RPMI8226 (cell line): ENCODE data around the gene C15orf62.

ENCODE experiments used
- DNase-seq: peaks from one replicate; pipeline ENCODE4 v3.0.0-alpha.2; 2015

Gene C15orf62

GRCh38 chr15:40785164-40785563 is 15.4 kb downstream of the C15orf62 start:
- no peak for DNase-seq

DNA sequence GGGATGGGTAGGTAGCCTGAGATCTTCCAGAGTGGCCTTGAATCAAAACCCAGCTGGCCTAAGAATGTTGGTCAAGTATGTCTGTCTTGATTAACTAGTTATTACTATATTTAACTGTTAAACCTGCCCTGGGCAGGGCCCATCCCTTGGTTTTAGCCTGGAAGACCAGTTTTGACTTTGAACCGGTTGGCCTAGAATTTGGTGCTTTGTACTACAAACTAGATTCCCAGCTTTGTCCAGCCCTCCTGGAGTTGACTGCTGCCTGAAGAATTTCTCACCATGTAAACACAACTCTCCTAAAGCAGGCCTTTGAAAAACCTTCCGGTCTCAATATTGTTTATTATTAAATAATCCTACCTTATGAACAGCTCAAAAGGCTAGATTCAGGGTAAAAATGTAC is 16.0 kb downstream of the C15orf62 start:
- DNase-seq = no peak

GRCh38 chr15:40787344-40787841 is 17.6 kb downstream of the C15orf62 start:
- peak; percentile 41 for DNase-seq

DNA sequence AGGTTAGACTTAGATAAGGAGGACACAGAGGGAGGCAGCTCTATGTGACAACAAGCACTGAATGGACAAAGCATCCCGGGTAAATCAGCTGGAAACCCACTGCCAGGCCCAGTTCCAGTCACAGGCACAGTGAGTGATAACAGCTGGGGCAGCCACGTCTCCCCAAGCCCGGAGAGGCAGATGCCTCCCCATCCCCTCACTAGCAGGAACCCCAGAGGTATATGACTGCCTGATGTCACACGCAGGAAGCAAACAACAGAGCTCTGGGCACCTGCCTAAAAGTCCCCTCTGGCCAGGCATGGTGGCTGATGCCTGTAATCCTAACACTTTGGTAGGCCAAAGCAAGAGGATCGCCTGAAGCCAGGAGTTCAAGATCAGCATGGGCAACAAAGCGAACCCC is 18.2 kb downstream of the C15orf62 start:
- DNase-seq = no peak

GRCh38 chr15:40789119-40789518 is 19.3 kb downstream of the C15orf62 start:
- no peak for DNase-seq

DNA sequence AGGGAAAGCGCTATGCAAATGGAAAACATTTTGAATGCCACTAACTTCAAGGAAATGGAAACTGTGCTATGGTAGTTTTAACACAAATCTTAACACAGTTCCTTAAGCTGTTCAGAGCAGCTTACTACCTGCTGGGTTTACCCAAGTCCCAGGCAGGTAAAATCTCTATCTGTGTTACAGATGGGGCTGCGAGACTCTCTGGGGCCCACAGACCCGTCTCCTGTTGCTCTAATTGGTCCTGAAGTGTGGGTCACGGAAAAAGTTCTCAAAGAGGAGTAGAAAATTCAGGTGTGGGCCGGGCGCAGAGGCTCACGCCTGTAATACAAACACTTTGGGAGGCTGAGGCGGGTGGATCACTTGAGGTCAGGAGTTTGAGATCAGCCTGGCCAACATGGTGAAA is 20.2 kb downstream of the C15orf62 start:
- DNase-seq = no peak

DNA sequence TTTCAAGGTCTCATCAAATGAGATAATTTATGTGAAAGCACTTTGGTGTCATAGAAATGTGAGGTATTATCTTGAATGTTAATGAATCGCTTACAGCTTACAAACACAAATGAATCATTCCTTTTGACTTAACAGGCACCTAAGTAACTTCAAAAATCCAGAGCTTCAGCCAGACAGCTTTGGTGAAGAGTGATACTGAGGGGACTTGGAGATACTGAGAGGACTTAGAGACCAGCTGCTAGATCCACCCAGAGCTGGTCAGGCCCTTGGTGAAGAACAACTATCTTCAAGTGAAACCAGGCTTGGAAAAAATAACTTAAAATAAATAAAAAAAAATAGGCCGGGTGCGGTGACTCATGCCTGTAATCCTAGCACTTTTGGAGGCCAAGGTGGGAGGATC is 20.9 kb downstream of the C15orf62 start:
- no peak for DNase-seq

GRCh38 chr15:40792394-40792793 is 22.6 kb downstream of the C15orf62 start:
- no peak for DNase-seq

DNA sequence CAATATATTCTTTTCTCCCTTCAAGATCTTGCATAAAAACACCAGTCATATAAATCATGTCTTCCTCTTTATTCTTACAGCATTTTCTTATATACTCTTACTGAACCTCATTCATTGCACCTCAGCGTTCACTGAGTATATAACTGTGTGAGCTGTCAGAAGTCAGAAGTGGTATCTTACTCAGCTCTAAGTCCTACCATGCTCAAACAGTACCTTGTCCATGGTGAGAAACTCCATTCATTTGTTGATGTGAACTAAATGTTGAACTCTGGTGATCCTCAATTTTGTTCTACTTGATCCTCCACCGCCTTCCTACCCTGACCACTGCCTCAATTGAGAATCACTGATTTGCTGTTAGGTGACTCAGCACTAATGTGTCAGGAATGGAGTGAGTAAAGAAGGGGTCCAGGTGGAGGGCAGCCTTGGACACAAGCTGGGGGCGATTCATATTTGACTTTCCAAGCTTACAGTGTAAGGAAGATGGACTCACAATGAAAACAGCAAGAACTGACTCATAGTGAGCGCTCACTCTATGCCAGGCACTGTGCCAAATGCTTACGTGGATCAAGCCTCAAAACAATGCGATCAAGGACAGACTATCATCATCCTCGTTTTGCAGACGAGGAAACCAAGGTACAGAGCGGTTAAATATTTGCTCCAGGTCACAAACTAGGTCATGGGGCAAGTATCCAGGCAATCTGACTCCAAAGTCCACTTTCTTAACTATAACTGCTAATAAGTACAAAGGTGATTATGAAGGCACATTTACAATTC is 23.6 kb downstream of the C15orf62 start:
- no peak for DNase-seq

DNA sequence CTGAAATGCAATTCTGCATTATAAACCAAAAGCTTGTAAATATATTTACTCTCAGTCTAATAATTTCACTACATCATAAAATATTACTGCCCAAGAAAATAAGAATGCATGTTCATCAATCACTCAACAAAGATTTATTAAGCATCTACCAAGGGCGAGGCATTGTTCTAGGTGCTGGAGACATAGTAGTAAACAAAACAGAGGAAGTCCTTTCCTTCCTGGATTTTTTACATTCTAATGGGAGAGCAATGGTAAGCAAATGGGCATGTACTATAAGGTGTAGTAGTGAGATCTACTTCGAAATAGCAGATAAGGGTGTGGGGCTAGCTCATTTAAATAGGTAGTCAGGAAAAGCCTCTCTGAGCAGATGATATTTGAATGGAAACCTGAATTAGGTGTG is 26.3 kb downstream of the C15orf62 start:
- DNase-seq = no peak

DNA sequence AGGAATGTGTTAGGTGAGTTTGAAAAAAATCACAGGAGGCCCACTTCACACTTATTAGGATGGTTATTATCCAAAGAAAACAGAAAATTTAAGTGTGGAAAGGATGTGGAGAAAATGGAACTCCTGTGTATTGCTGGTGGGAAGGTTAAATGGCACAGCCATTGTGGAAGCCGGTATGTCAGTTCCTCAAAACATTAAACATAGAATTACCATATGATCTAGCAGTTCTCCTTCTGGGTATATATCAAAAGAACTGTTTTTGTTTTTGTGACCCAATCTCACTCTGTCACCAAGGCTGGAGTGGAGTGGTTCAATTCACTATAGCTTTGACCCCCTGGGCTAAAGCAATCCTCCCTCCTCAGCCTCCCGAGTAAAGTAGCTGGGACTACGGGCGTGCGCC is 26.7 kb downstream of the C15orf62 start:
- no peak for DNase-seq

- no peak for DNase-seq
Observed at GRCh38 chr15:40799523-40799922, 29.7 kb downstream of the C15orf62 start.

- DNase-seq = no peak
Observed at GRCh38 chr15:40803076-40803475, 33.3 kb downstream of the C15orf62 start.

GRCh38 chr15:40803688-40804087 is 33.9 kb downstream of the C15orf62 start:
- DNase-seq = no peak

GRCh38 chr15:40806672-40807027 is 36.9 kb downstream of the C15orf62 start:
- DNase-seq = no peak

GRCh38 chr15:40807028-40807887 is 37.5 kb downstream of the C15orf62 start, which contains the start of the genes DNAJC17 and ZFYVE19:
DNAJC17 (minus strand) TSS chr15:40807473; CDS start chr15:40807446, 27 bp downstream.
ZFYVE19 (plus strand) TSS chr15:40807089; CDS start chr15:40807590, 501 bp downstream.
- peak; percentile 93 for DNase-seq

GRCh38 chr15:40807888-40808461 is 38.2 kb downstream of the C15orf62 start:
- DNase-seq = no peak

DNA sequence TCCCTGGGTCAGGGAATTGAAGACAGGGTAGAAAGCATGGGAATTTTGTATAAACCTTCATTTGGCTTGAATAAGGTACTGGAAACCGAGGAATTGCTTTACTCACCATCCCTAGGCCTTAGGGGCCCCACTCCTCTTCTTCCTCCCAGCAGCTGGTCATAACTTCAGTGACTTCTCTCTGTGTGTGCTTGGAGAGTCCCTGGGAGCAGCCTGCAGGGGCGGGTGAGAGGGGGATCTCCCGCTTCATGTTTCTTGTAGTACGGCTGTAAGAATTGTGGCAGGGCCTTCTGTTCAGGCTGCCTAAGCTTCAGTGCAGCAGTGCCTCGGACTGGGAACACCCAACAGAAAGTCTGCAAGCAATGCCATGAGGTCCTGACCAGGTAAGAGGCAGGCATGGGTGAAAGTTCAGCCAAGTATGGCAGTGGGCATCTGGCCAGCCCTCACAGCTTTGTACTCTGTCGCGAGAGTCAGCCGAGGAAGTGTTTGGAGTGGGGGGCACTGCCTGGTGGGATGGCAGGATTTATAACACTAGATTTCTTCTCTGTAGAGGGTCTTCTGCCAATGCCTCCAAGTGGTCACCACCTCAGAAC is 39.2 kb downstream of the C15orf62 start:
- no peak for DNase-seq

GRCh38 chr15:40812721-40813425 is 43.1 kb downstream of the C15orf62 start:
- no peak for DNase-seq

GRCh38 chr15:40815042-40815698 is 45.4 kb downstream of the C15orf62 start:
- DNase-seq = no peak

GRCh38 chr15:40819048-40819447 is 49.3 kb downstream of the C15orf62 start:
- no peak for DNase-seq

- DNase-seq = no peak
Observed at GRCh38 chr15:40821195-40821594, 51.4 kb downstream of the C15orf62 start.
